H1 (cell line): ENCODE results near the gene NF1. TPM values are rescaled to one million over a fixed set of nuclear protein-coding genes. Genes with fewer than 3 reads are reported as not detected.
"Not testable (repeated sequence)": the region's sequence is repeated elsewhere in the genome, so short reads cannot be mapped to it uniquely, and the experiment has no call there.

Source experiments
- CTCF ChIA-PET: fragments of 300-600 bp; sonication (Branson Sonifier 250); formaldehyde crosslinking; loops from one replicate; lab custom pipeline; 2021; ENCODE audit not compliant: partially characterized antibody; lab: Charles Lee
- POLR2A ChIA-PET: fragments of 300-600 bp; sonication (Branson Sonifier 250); formaldehyde crosslinking; loops from one replicate; lab custom pipeline; 2021; ENCODE audit warnings: inconsistent platforms; ENCODE audit not compliant: partially characterized antibody; lab: Charles Lee
- DNase-seq, 2 experiments: peaks; one replicate each; pipeline versions ENCODE4 v3.0.0 to v3.0.0-alpha.2; 2010 to 2022; ENCODE audit warnings: low spot score in 2 of 2, low read depth in 1 of 2, mixed read lengths in 1 of 2
- FAIRE-seq: peaks from 2 replicates; lab custom pipeline; 2011; peaks lifted over from hg19 to GRCh38; lab: Jason Lieb, UNC
- H2AFZ ChIP-seq: 2 replicates; pipeline ENCODE4 v1.8.1; 2012; ENCODE audit warnings: low read length, inconsistent platforms
- H2AK5ac ChIP-seq: 2 replicates; pipeline ENCODE4 v1.6.1; 2013; ENCODE audit warnings: low read depth, low read length
- H2BK120ac ChIP-seq: replicated peaks from 2 replicates; pipeline ENCODE3; 2013; ENCODE audit warnings: low read depth, low read length, inconsistent platforms
- H2BK12ac ChIP-seq: 2 replicates; pipeline ENCODE4 v1.6.1; 2013; ENCODE audit warnings: low read depth, low read length
- H2BK15ac ChIP-seq: 2 replicates; pipeline ENCODE4 v1.6.1; 2013; ENCODE audit warnings: low read length
- H2BK20ac ChIP-seq: 2 replicates; pipeline ENCODE4 v1.6.1; 2013; ENCODE audit warnings: low read length
- H2BK5ac ChIP-seq: 2 replicates; pipeline ENCODE4 v1.6.1; 2013; ENCODE audit warnings: low read depth, low read length
- H3K14ac ChIP-seq: 2 replicates; pipeline ENCODE4 v1.6.1; 2013; ENCODE audit warnings: inconsistent platforms; ENCODE audit not compliant: insufficient read length
- H3K18ac ChIP-seq: 2 replicates; pipeline ENCODE4 v1.6.1; 2013; ENCODE audit warnings: low read length; ENCODE audit errors: extremely low read depth
- H3K23ac ChIP-seq: 2 replicates; pipeline ENCODE4 v1.6.1; 2013; ENCODE audit warnings: inconsistent platforms; ENCODE audit not compliant: insufficient read length
- H3K23me2 ChIP-seq: 2 replicates; pipeline ENCODE4 v1.6.1; 2013; ENCODE audit warnings: low read depth, low read length
- H3K27ac ChIP-seq: 2 replicates; pipeline ENCODE4 v1.6.1; 2011; ENCODE audit warnings: low read depth, low read length, inconsistent platforms
- H3K27me3 ChIP-seq, 4 experiments: replicated peaks in 1 of 4; 1 replicate in 1 of 4; 2 replicates in 3 of 4; pipeline versions ENCODE4 v1.6.1 to v1.8.1; 2011 to 2013; ENCODE audit warnings: low read length in 3 of 4, mild to moderate bottlenecking in 3 of 4, inconsistent platforms in 2 of 4, mixed read lengths in 2 of 4, moderate library complexity in 1 of 4; ENCODE audit not compliant: control insufficient read depth in 3 of 4, insufficient read depth in 3 of 4; ENCODE audit errors: extremely low read depth in 1 of 4
- H3K36me3 ChIP-seq, 4 experiments: 2 replicates each; pipeline versions ENCODE4 v1.6.1 to v1.8.1; 2011 to 2013; ENCODE audit warnings: mild to moderate bottlenecking in 4 of 4, low read length in 3 of 4, moderate library complexity in 2 of 4, control low read depth in 1 of 4, inconsistent platforms in 1 of 4; ENCODE audit not compliant: insufficient read depth in 4 of 4, control insufficient read depth in 2 of 4
- H3K4ac ChIP-seq: replicated peaks from 2 replicates; pipeline ENCODE3; 2013; ENCODE audit warnings: low read length, low read depth, mixed read lengths, inconsistent platforms; ENCODE audit not compliant: insufficient read length
- H3K4me1 ChIP-seq, 4 experiments: replicated peaks in 1 of 4; 1 replicate in 1 of 4; 2 replicates in 3 of 4; pipeline versions ENCODE4 v1.6.1 to v1.8.1; 2011 to 2013; ENCODE audit warnings: low read length in 3 of 4, inconsistent platforms in 2 of 4, mixed read lengths in 1 of 4; ENCODE audit not compliant: insufficient read depth in 4 of 4, control insufficient read depth in 3 of 4
- H3K4me2 ChIP-seq, 2 experiments: 2 replicates each; pipeline versions ENCODE4 v1.6.1 to v1.8.1; 2011 to 2013; ENCODE audit warnings: low read depth in 2 of 2, low read length in 2 of 2, control low read depth in 1 of 2, inconsistent platforms in 1 of 2, mild to moderate bottlenecking in 1 of 2; ENCODE audit not compliant: insufficient read depth in 1 of 2
- H3K4me3 ChIP-seq, 4 experiments: fragments of 200-600, 300-600 bp in 1 of 4; sonication (generic), shearing (Covaris generic), sonication (Bioruptor Twin) in 1 of 4; 2 replicates each; pipeline versions ENCODE4 v1.5.1 to v1.8.1; 2011 to 2016; ENCODE audit warnings: low read length in 4 of 4, low read depth in 3 of 4, control low read depth in 2 of 4, inconsistent platforms in 2 of 4, mild to moderate bottlenecking in 2 of 4, mixed read lengths in 1 of 4, moderate library complexity in 1 of 4; ENCODE audit not compliant: insufficient read depth in 2 of 4; ENCODE audit errors: extremely low read depth in 1 of 4
- H3K56ac ChIP-seq: replicated peaks from 2 replicates; pipeline ENCODE3; 2013; ENCODE audit warnings: low read depth, mild to moderate bottlenecking, mixed read lengths, low read length, inconsistent platforms; ENCODE audit not compliant: insufficient read length
- H3K79me1 ChIP-seq: 2 replicates; pipeline ENCODE4 v1.6.1; 2013; ENCODE audit warnings: low read depth, low read length, control low read depth
- H3K79me2 ChIP-seq, 2 experiments: 2 replicates each; pipeline versions ENCODE4 v1.6.1 to v1.8.1; 2012 to 2013; ENCODE audit warnings: low read length in 2 of 2, mild to moderate bottlenecking in 2 of 2, inconsistent platforms in 1 of 2; ENCODE audit not compliant: insufficient read depth in 2 of 2, control insufficient read depth in 1 of 2
- H3K9ac ChIP-seq, 4 experiments: replicated peaks in 1 of 4; 1 replicate in 1 of 4; 2 replicates in 3 of 4; pipeline versions ENCODE4 v1.6.1 to v1.8.1; 2011 to 2013; ENCODE audit warnings: low read depth in 3 of 4, low read length in 3 of 4, control low read depth in 2 of 4, mild to moderate bottlenecking in 2 of 4, moderate library complexity in 2 of 4, inconsistent platforms in 1 of 4; ENCODE audit errors: extremely low read depth in 1 of 4
- H3K9me3 ChIP-seq, 2 experiments: 2 replicates each; pipeline versions ENCODE4 v1.6.1 to v1.8.1; 2012 to 2013; ENCODE audit warnings: mild to moderate bottlenecking in 2 of 2, moderate library complexity in 2 of 2, control low read depth in 1 of 2, inconsistent platforms in 1 of 2, low read depth in 1 of 2, low read length in 1 of 2, mixed read lengths in 1 of 2; ENCODE audit not compliant: insufficient read depth in 2 of 2
- H4K20me1 ChIP-seq, 2 experiments: replicated peaks in 1 of 2; 2 replicates each; pipeline versions ENCODE3 to v1.8.1; 2011 to 2013; ENCODE audit warnings: inconsistent platforms in 2 of 2, low read length in 2 of 2, mild to moderate bottlenecking in 1 of 2; ENCODE audit not compliant: insufficient read depth in 2 of 2, control insufficient read depth in 1 of 2
- H4K5ac ChIP-seq: 2 replicates; pipeline ENCODE4 v1.6.1; 2013; ENCODE audit warnings: low read length, low read depth, mixed read lengths, inconsistent platforms; ENCODE audit not compliant: insufficient read length
- H4K8ac ChIP-seq: 2 replicates; pipeline ENCODE4 v1.8.0; 2013; ENCODE audit warnings: mild to moderate bottlenecking, moderate library complexity, low read length, inconsistent platforms; ENCODE audit not compliant: insufficient read depth; ENCODE audit errors: extremely low read depth
- H4K91ac ChIP-seq: replicated peaks from 2 replicates; pipeline ENCODE3; 2013; ENCODE audit warnings: low read length, mixed read lengths, inconsistent platforms; ENCODE audit not compliant: insufficient read length
- WGBS, 2 experiments: shearing (Covaris generic) in 1 of 2; methylation state at CpG; one replicate each; pipeline versions ENCODE4 v1.1.6 to v1.1.7; 2013 to 2015; ENCODE audit warnings: low lambda C conversion rate in 2 of 2, mixed read lengths in 2 of 2, inconsistent platforms in 1 of 2, low coverage in 1 of 2, missing lambda C conversion rate in 1 of 2; ENCODE audit not compliant: insufficient replicate concordance in 2 of 2, insufficient coverage in 1 of 2, insufficient read length in 1 of 2; ENCODE audit errors: extremely low coverage in 1 of 2, missing lambda C conversion rate in 1 of 2; 5-methylcytosine and 5-hydroxymethylcytosine counted together
- polyA plus RNA-seq, 7 experiments: library from polyadenylated mRNA; depleted of rRNA in 3 of 7; stranded (reverse) in 5 of 7; unstranded in 2 of 7; fragments of >200 nt in 5 of 7; fragments of 200-250 nt in 2 of 7; gene quantifications; 1 replicate in 5 of 7; 2 replicates in 1 of 7; 4 replicates in 1 of 7; pipeline versions ENCODE4 v1.2.1 to v1.2.3, GENCODE V29; 2011 to 2013; ENCODE audit warnings: missing spikeins in 2 of 7, mixed read lengths in 2 of 7
- total RNA-seq: library from RNA; stranded (reverse); fragmentation: NEBNext Ultra II Directional; extraction: Animal tissue kit (Norgen Biotek cat#: 25700); gene quantifications from 2 replicates; pipeline ENCODE4 v1.2.1, GENCODE V29; 2021

NF1 gene
- total and polyA plus RNA-seq, 2 of the 8 experiments (the other 6 are each of a cell fraction or from before 2014, with no cell fraction given), result 19.3 to 29.6 TPM

GRCh38 chr17:31312223-31312622 lies 217.4 kb downstream of the NF1 start:
- H3K36me3 ChIP-seq, H3K4me2 ChIP-seq, H3K9ac ChIP-seq, DNase-seq, H2BK15ac ChIP-seq, H2BK120ac ChIP-seq, H3K9me3 ChIP-seq, H3K79me1 ChIP-seq, H3K4me1 ChIP-seq, H3K27ac ChIP-seq, H4K5ac ChIP-seq, H2BK12ac ChIP-seq, H4K8ac ChIP-seq, H4K91ac ChIP-seq, H3K23ac ChIP-seq, FAIRE-seq, H3K56ac ChIP-seq, POLR2A ChIA-PET, H3K4me3 ChIP-seq, H2AK5ac ChIP-seq, H3K23me2 ChIP-seq, H2AFZ ChIP-seq, H4K20me1 ChIP-seq, H3K18ac ChIP-seq, H3K79me2 ChIP-seq, H3K27me3 ChIP-seq, H2BK5ac ChIP-seq, H3K14ac ChIP-seq, H2BK20ac ChIP-seq, H3K4ac ChIP-seq: not testable (repeated sequence)
- CTCF ChIA-PET, result interaction anchor here (1.1 kb wide), 1 partner anchor 46 kb away, joined by 3 read pairs; no protein-coding TSS in a partner anchor
- 82% methylated on average over 7 of the region's 7 CpGs; no CpG with 5 or more reads in 1 of the 2 experiments for WGBS, 2 experiments
